SK-N-SH treated with all-trans-retinoic acid at 6 μM for 48 hours (cell line): Measurements from ENCODE around the gene JOSD2.

Experiments
- ATAC-seq: fragments of 200-7000 bp; cut with Tn5 transposase; 3 replicates; pipeline ENCODE4 v1.9.1; 2020; ENCODE audit warnings: mild to moderate bottlenecking, moderate library complexity
- ARNTL ChIP-seq: fragments of 450-650 bp; formaldehyde crosslinking; IDR thresholded peaks from 2 replicates; pipeline ENCODE4 v1.5.0; 2020; ENCODE audit warnings: low read depth, mild to moderate bottlenecking, moderate library complexity, borderline replicate concordance
- CREB5 ChIP-seq: fragments of 250-450 bp; sonication (Bioruptor Pico); IDR thresholded peaks from 2 replicates; pipeline ENCODE4 v1.5.1; 2020; ENCODE audit warnings: low read depth, mild to moderate bottlenecking, moderate library complexity
- CSDC2 ChIP-seq: fragments of 250-450 bp; sonication (Bioruptor Pico); IDR thresholded peaks from 2 replicates; pipeline ENCODE4 v1.5.0; 2020; ENCODE audit warnings: mild to moderate bottlenecking, moderate library complexity
- CSRNP3 ChIP-seq: fragments of 250-450 bp; sonication (Bioruptor Pico); IDR thresholded peaks from 2 replicates; pipeline ENCODE4 v1.5.1; 2021; ENCODE audit warnings: mild to moderate bottlenecking, moderate library complexity
- ESRRG ChIP-seq: fragments of 250-450 bp; sonication (Bioruptor Pico); IDR thresholded peaks from 2 replicates; pipeline ENCODE4 v1.6.1; 2021; ENCODE audit warnings: mild to moderate bottlenecking
- GLIS3 ChIP-seq: fragments of 250-450 bp; sonication (Bioruptor Pico); IDR thresholded peaks from 2 replicates; pipeline ENCODE4 v1.5.0; 2020; ENCODE audit warnings: mild to moderate bottlenecking, moderate library complexity
- OSR1 ChIP-seq: fragments of 250-450 bp; sonication (Bioruptor Pico); IDR thresholded peaks from 2 replicates; pipeline ENCODE4 v1.8.0; 2022; ENCODE audit warnings: moderate library complexity, mild to moderate bottlenecking, inconsistent platforms
- PATZ1 ChIP-seq: fragments of 250-450 bp; sonication (Bioruptor Pico); IDR thresholded peaks from 2 replicates; pipeline ENCODE4 v1.8.0; 2020; ENCODE audit warnings: mild to moderate bottlenecking, moderate library complexity, borderline replicate concordance
- POU6F1 ChIP-seq: fragments of 250-450 bp; sonication (Bioruptor Pico); IDR thresholded peaks from 2 replicates; pipeline ENCODE4 v1.8.0; 2021; ENCODE audit warnings: low read depth, mild to moderate bottlenecking, moderate library complexity, borderline replicate concordance
- PPARA ChIP-seq: fragments of 250-450 bp; sonication (Bioruptor Pico); IDR thresholded peaks from 2 replicates; pipeline ENCODE4 v1.5.0; 2020; ENCODE audit warnings: mild to moderate bottlenecking, borderline replicate concordance
- RARB ChIP-seq: fragments of 250-450 bp; sonication (Bioruptor Pico); IDR thresholded peaks from 2 replicates; pipeline ENCODE4 v1.8.0; 2021; ENCODE audit warnings: mild to moderate bottlenecking, moderate library complexity
- SNAI2 ChIP-seq: fragments of 250-450 bp; sonication (Bioruptor Pico); IDR thresholded peaks from 2 replicates; pipeline ENCODE4 v1.5.0; 2020; ENCODE audit warnings: mild to moderate bottlenecking, moderate library complexity
- TCF4 ChIP-seq: fragments of 250-450 bp; sonication (Bioruptor Pico); IDR thresholded peaks from 2 replicates; pipeline ENCODE4 v1.8.0; 2021; ENCODE audit warnings: mild to moderate bottlenecking, moderate library complexity, borderline replicate concordance
- TOX ChIP-seq: fragments of 250-450 bp; sonication (Bioruptor Pico); IDR thresholded peaks from 2 replicates; pipeline ENCODE4 v1.8.0; 2021; ENCODE audit warnings: mild to moderate bottlenecking, moderate library complexity, borderline replicate concordance
- TSHZ2 ChIP-seq: fragments of 250-450 bp; sonication (Bioruptor Pico); IDR thresholded peaks from 2 replicates; pipeline ENCODE4 v1.5.0; 2020; ENCODE audit warnings: mild to moderate bottlenecking, moderate library complexity
- ZC3H10 ChIP-seq: fragments of 250-450 bp; sonication (Bioruptor Pico); IDR thresholded peaks from 2 replicates; pipeline ENCODE4 v1.5.1; 2021; ENCODE audit warnings: mild to moderate bottlenecking, moderate library complexity
- ZFP3 ChIP-seq: fragments of 250-450 bp; sonication (Bioruptor Pico); IDR thresholded peaks from 2 replicates; pipeline ENCODE4 v1.5.0; 2020; ENCODE audit warnings: mild to moderate bottlenecking, moderate library complexity
- ZFP30 ChIP-seq: fragments of 450-650 bp; formaldehyde crosslinking; IDR thresholded peaks from 2 replicates; pipeline ENCODE4 v1.5.0; 2022; ENCODE audit warnings: mild to moderate bottlenecking, moderate library complexity
- ZNF565 ChIP-seq: fragments of 450-650 bp; formaldehyde crosslinking; conservative IDR thresholded peaks from 2 replicates; pipeline ENCODE4 v1.5.0; 2020; ENCODE audit warnings: low read depth, mild to moderate bottlenecking, moderate library complexity
- ZNF8 ChIP-seq: fragments of 450-650 bp; formaldehyde crosslinking; IDR thresholded peaks from 2 replicates; pipeline ENCODE4 v1.5.0; 2020; ENCODE audit warnings: mild to moderate bottlenecking, moderate library complexity

The JOSD2 gene

GRCh38 chr19:50459638-50460037, 51.4 kb downstream of the JOSD2 start:
- TF ChIP-seq ESRRG (CRISPR knock-in tag) (no peak), SNAI2 (CRISPR knock-in tag) (no peak), ZC3H10 (CRISPR knock-in tag) (no peak), ZFP3 (CRISPR knock-in tag) (no peak), CREB5 (CRISPR knock-in tag) (no peak), TSHZ2 (no peak), ZFP30 (CRISPR knock-in tag) (no peak), PPARA (no peak), OSR1 (CRISPR knock-in tag) (no peak), RARB (CRISPR knock-in tag) (no peak), PATZ1 (CRISPR knock-in tag) (no peak), TOX (CRISPR knock-in tag) (no peak), ZNF8 (CRISPR knock-in tag) (no peak), ARNTL (CRISPR knock-in tag) (no peak), GLIS3 (CRISPR knock-in tag) (no peak)
- no peak for ATAC-seq

GRCh38 chr19:50459067-50459456, 51.9 kb downstream of the JOSD2 start:
- TF ChIP-seq ZFP3 (CRISPR knock-in tag) (no peak), POU6F1 (CRISPR knock-in tag) (no peak), ZNF565 (CRISPR knock-in tag) (no peak), RARB (CRISPR knock-in tag) (no peak), PATZ1 (CRISPR knock-in tag) (no peak), CREB5 (CRISPR knock-in tag) (no peak), CSRNP3 (CRISPR knock-in tag) (no peak), CSDC2 (no peak), ESRRG (CRISPR knock-in tag) (no peak), ZNF8 (CRISPR knock-in tag) (no peak), ARNTL (CRISPR knock-in tag) (no peak), ZC3H10 (CRISPR knock-in tag) (no peak), SNAI2 (CRISPR knock-in tag) (no peak), ZFP30 (CRISPR knock-in tag) (no peak), PPARA (no peak), TCF4 (CRISPR knock-in tag) (no peak), TOX (CRISPR knock-in tag) (no peak), GLIS3 (CRISPR knock-in tag) (no peak)
- ATAC-seq: no peak
